ENCODE results near the gene EDN2. TPM values are rescaled to one million over a fixed set of nuclear protein-coding genes. Genes with fewer than 3 reads are reported as not detected.

The EDN2 gene
- total RNA-seq, 1 experiment from 2014 or later: 0.28 TPM

DNA sequence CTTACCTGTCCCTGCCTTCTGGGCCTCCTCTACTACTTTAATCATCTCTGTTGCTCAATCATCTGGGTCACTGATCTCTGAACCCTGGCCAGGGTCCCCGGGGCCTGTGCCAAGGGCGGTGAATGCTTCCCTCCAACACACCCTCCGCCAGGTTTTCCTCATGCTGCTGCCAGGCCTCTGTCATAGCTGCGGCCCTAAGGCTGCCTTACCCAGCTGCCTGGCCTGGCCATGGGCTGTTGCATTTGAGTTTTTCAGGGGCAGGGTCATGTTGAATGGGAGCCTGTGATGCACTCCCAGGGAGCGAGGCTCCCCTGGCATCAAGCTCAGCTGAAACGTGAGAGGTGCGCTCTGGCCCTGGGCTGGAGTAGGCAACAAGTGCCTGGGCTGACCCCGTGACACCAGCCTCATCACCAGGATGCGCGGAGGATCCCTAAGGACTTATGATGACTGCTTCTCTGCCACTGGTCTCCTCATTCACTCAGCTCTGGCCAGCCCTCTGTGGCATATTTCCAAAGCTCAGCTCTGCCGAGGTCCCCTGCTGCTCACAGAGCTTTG, 7.6 kb downstream of the EDN2 start:
- intact Hi-C loops (cut with micrococcal nuclease; ENCODE audit: unreplicated experiment): no loop called here
- no peak overlapping the region for H3K27ac Mint-ChIP-seq (ENCODE audit: unreplicated experiment)
- CTCF ChIA-PET: interaction anchor here (0.6 to 1.3 kb wide), 2 partner anchors 16 to 32 kb away, joined by 3 to 4 read pairs; no protein-coding TSS in a partner anchor
- no peak overlapping the region for H3K4me3 Mint-ChIP-seq (ENCODE audit: low read depth, unreplicated experiment)
- TF ChIP-seq, protein P1, sequence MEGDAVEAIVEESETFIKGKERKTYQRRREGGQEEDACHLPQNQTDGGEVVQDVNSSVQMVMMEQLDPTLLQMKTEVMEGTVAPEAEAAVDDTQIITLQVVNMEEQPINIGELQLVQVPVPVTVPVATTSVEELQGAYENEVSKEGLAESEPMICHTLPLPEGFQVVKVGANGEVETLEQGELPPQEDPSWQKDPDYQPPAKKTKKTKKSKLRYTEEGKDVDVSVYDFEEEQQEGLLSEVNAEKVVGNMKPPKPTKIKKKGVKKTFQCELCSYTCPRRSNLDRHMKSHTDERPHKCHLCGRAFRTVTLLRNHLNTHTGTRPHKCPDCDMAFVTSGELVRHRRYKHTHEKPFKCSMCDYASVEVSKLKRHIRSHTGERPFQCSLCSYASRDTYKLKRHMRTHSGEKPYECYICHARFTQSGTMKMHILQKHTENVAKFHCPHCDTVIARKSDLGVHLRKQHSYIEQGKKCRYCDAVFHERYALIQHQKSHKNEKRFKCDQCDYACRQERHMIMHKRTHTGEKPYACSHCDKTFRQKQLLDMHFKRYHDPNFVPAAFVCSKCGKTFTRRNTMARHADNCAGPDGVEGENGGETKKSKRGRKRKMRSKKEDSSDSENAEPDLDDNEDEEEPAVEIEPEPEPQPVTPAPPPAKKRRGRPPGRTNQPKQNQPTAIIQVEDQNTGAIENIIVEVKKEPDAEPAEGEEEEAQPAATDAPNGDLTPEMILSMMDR (IDR thresholded peaks at IDR 0.05; ENCODE audit: unreplicated experiment): no peak
- no peaks in the 10 kb centered on the region for H3K27me3 Mint-ChIP-seq (ENCODE audit: unreplicated experiment)
- BruUV-seq (replicated peaks): no TSS peak
- no peaks in the 10 kb centered on the region for H3K36me3 Mint-ChIP-seq (ENCODE audit: insufficient read depth, unreplicated experiment)
- H3K4me1 Mint-ChIP-seq (ENCODE audit: low read depth, unreplicated experiment): peaks cover 29% of the 10 kb centered on the region
- H3K9me3 Mint-ChIP-seq (ENCODE audit: low read depth, unreplicated experiment): no peaks in the 10 kb centered on the region
- DNase-seq: no peak

DNA sequence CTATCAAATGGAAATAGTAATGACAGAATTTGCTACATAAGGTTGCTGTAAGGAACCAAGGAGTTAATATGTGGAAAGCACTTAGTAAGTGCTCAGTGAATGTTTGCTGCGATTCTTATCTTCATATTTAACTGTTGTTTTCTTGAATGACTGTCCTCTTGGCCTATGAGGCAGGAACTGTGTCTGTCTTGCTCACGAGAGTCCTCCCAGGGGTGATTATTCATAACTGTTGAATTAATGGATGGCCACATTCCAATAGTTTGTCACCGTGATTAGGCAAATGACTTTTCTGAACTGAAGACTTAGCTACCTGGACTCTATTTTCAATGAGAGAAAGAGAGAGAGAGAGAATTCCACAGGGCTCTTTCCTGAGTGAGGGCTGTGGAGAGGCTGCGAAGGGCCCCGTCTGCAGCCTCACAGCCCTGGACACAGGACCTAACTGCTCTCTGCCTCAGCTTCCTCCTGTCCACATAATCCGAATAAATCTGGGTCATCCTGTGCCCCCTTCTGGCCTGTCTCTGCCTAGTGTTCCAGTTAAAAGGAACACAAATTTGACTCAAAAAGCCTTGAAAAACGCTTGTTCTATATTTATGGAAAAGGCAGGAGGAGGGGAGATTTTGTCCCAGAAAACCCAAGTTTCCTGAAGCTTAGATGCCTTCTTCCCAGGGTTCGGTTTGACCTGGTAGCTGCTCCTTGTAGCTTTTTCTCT, 8.5 kb downstream of the EDN2 start:
- Mint-ChIP-seq H3K9me3 (ENCODE audit: low read depth, unreplicated experiment) (no peaks in the 10 kb centered on the region), H3K27ac (ENCODE audit: unreplicated experiment) (no peak overlapping the region), H3K36me3 (ENCODE audit: insufficient read depth, unreplicated experiment) (no peaks in the 10 kb centered on the region), H3K27me3 (ENCODE audit: unreplicated experiment) (no peaks in the 10 kb centered on the region), H3K4me1 (ENCODE audit: low read depth, unreplicated experiment) (peaks cover 29% of the 10 kb centered on the region), H3K4me3 (ENCODE audit: low read depth, unreplicated experiment) (no peak overlapping the region)
- BruUV-seq (replicated peaks): no TSS peak
- no peak for DNase-seq
- TF ChIP-seq, protein P1 (IDR thresholded peaks at IDR 0.05; ENCODE audit: unreplicated experiment): peak; percentile 19
- CTCF ChIA-PET: interaction anchor here (0.6 to 1.3 kb wide), 2 partner anchors 17 to 295 kb away, joined by 4 to 5 read pairs; no protein-coding TSS in a partner anchor
- intact Hi-C loops (cut with micrococcal nuclease; ENCODE audit: unreplicated experiment): no loop called here

- Mint-ChIP-seq H3K36me3 (ENCODE audit: insufficient read depth, unreplicated experiment) (no peaks in the 10 kb centered on the region), H3K4me1 (ENCODE audit: low read depth, unreplicated experiment) (peaks cover 29% of the 10 kb centered on the region), H3K9me3 (ENCODE audit: low read depth, unreplicated experiment) (no peaks in the 10 kb centered on the region), H3K4me3 (ENCODE audit: low read depth, unreplicated experiment) (no peak overlapping the region), H3K27me3 (ENCODE audit: unreplicated experiment) (no peaks in the 10 kb centered on the region), H3K27ac (ENCODE audit: unreplicated experiment) (no peak overlapping the region)
- CTCF ChIA-PET: interaction anchor here (0.6 to 1.0 kb wide), 2 partner anchors 11 to 296 kb away, joined by 3 to 5 read pairs; no protein-coding TSS in a partner anchor
- intact Hi-C loops (cut with micrococcal nuclease; ENCODE audit: unreplicated experiment): no loop called here
- TF ChIP-seq, protein P1 (IDR thresholded peaks at IDR 0.05; ENCODE audit: unreplicated experiment): no peak
- DNase-seq: no peak
- no TSS peak for BruUV-seq (replicated peaks)
These were observed 9.1 kb downstream of the EDN2 start for GRCh38 chr1:41475346-41475745.

DNA sequence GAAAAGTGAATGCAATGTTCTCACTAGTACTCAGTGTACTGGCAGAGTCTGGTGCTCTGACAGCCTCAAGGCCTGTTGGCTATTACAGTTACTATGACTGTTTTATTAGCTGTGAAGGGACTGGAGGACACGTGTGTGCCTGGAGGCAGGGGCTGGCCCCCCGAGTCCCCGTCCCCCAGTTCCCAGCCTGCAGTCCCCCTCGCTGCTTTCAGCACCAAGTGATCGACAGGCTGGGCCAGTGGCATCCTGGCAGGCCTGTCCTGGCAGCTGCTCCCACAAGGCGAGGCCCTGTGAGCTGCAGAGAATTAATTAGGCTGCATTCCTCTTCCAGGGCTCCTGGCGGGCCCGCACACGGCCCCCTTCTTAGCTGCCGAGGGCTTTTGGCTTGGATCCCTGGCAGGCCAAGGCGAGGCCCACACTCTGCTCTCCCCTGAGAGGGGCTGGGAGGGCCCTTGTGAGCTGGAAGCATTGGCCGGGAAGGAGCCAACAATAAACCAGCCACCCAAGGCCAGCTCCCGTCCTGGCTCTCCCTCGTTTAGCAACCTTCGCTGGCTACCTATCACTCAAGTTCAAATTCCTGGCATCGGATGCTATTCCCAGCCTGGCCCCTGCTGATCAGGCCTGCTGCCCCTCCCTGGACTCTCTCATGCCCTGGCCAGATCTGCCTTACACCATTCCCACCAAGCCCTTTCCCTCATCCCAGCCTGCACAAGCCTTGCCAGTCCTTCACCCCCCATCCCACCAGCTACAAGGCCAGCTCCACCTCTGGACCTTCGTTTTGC, 9.8 kb downstream of the EDN2 start:
- DNase-seq: no peak
- H3K27me3 Mint-ChIP-seq (ENCODE audit: unreplicated experiment): no peaks in the 10 kb centered on the region
- CTCF ChIA-PET: interaction anchor here (1.0 kb wide), 1 partner anchor 11 kb away, joined by 3 read pairs; no protein-coding TSS in a partner anchor
- no peaks in the 10 kb centered on the region for H3K36me3 Mint-ChIP-seq (ENCODE audit: insufficient read depth, unreplicated experiment)
- no peak overlapping the region for H3K27ac Mint-ChIP-seq (ENCODE audit: unreplicated experiment)
- TF ChIP-seq, protein P1 (IDR thresholded peaks at IDR 0.05; ENCODE audit: unreplicated experiment): no peak
- no peak overlapping the region for H3K4me3 Mint-ChIP-seq (ENCODE audit: low read depth, unreplicated experiment)
- no TSS peak for BruUV-seq (replicated peaks)
- no peaks in the 10 kb centered on the region for H3K9me3 Mint-ChIP-seq (ENCODE audit: low read depth, unreplicated experiment)
- H3K4me1 Mint-ChIP-seq (ENCODE audit: low read depth, unreplicated experiment): peaks cover 29% of the 10 kb centered on the region
- intact Hi-C loops (cut with micrococcal nuclease; ENCODE audit: unreplicated experiment): no loop called here

Data from Calu3 (cell line).